Smooth muscle cell of bladder (primary cell): ENCODE measurements around the gene WIPF1. TPM values are rescaled to one million over a fixed set of nuclear protein-coding genes. Genes with fewer than 3 reads are reported as not detected.

ENCODE experiments used
- total RNA-seq: library from RNA; depleted of rRNA; stranded (reverse); fragments of >200 nt; gene quantifications from 2 replicates; pipeline ENCODE4 v1.2.3, GENCODE V29; 2014

Gene WIPF1
- 5.7 and 9.9 TPM in 2 replicates for total RNA-seq

GRCh38 chr2:174597345-174598047, at the start of gene WIPF1:
Gene WIPF1, minus strand, starts transcription at chr2:174597804. Its CDS starts 12,231 bp downstream, at chr2:174585573.

Other genes with a start within 250 kb of the WIPF1 start
- gene SCRN3, start 202.1 kb downstream of the WIPF1 start, total RNA-seq, result 23.8 and 26.2 TPM in 2 replicates
- gene GPR155, start 110.8 kb downstream of the WIPF1 start, total RNA-seq, result 4.8 and 6.1 TPM in 2 replicates
- 0.09 and 0.14 TPM in 2 replicates for gene CHRNA1, start 166.7 kb upstream of the WIPF1 start, total RNA-seq